IMR-90 (cell line): ENCODE results near the gene ZNF423. TPM values are rescaled to one million over a fixed set of nuclear protein-coding genes. Genes with fewer than 3 reads are reported as not detected.

ENCODE experiments used
- ATAC-seq: fragments of 200-7000 bp; cut with Tn5 transposase; 2 replicates; pipeline ENCODE4 v1.9.1; 2020; ENCODE audit warnings: low read depth, mild to moderate bottlenecking, moderate library complexity
- BruUV-seq: library from RNA; stranded (reverse); fragments of 400-500 nt; replicated peaks from 2 replicates; lab custom pipeline; 2021; lab: Mats Ljungman, UMichigan
- CTCF ChIA-PET: fragments of 300-600 bp; formaldehyde crosslinking; extraction: SDS; loops from one replicate; lab custom pipeline; 2021; ENCODE audit warnings: antibody characterized with exemption; lab: Yijun Ruan, JAX
- POLR2A ChIA-PET: fragments of 300-600 bp; sonication (Branson Sonifier 250); formaldehyde crosslinking; loops from one replicate; lab custom pipeline; 2022; ENCODE audit warnings: antibody characterized with exemption; ENCODE audit not compliant: unreplicated experiment; lab: Charles Lee
- DNase-seq: peaks from one replicate; pipeline ENCODE4 v3.0.0; 2013
- H2AFZ ChIP-seq: replicated peaks from 2 replicates; pipeline ENCODE3; 2013; ENCODE audit warnings: low read length, mild to moderate bottlenecking; ENCODE audit not compliant: poor library complexity
- H2AK5ac ChIP-seq: 2 replicates; pipeline ENCODE4 v1.6.1; 2013; ENCODE audit warnings: low read depth, low read length, inconsistent platforms
- H2AK9ac ChIP-seq: replicated peaks from 2 replicates; pipeline ENCODE3; 2013; ENCODE audit warnings: mild to moderate bottlenecking, low read depth, low read length, moderate library complexity; ENCODE audit not compliant: poor library complexity
- H2BK120ac ChIP-seq: 2 replicates; pipeline ENCODE4 v1.6.1; 2013; ENCODE audit warnings: low read depth, low read length, inconsistent platforms
- H2BK15ac ChIP-seq: 3 replicates; pipeline ENCODE4 v1.6.1; 2013; ENCODE audit warnings: low read depth, low read length, inconsistent platforms
- H2BK20ac ChIP-seq: 2 replicates; pipeline ENCODE4 v1.6.1; 2013; ENCODE audit warnings: low read depth, mild to moderate bottlenecking, inconsistent platforms, low read length, moderate library complexity
- H2BK5ac ChIP-seq: 2 replicates; pipeline ENCODE4 v1.6.1; 2013; ENCODE audit warnings: mild to moderate bottlenecking, low read depth, low read length, inconsistent platforms; ENCODE audit not compliant: poor library complexity, severe bottlenecking
- H3K14ac ChIP-seq: replicated peaks from 2 replicates; pipeline ENCODE4 v1.6.1; 2013; ENCODE audit warnings: low read depth, low read length, inconsistent platforms
- H3K18ac ChIP-seq: 2 replicates; pipeline ENCODE4 v1.6.1; 2013; ENCODE audit warnings: low read depth, low read length, control low read depth
- H3K23ac ChIP-seq: 2 replicates; pipeline ENCODE4 v1.6.1; 2013; ENCODE audit warnings: low read depth, low read length, inconsistent platforms
- H3K27ac ChIP-seq: 2 replicates; pipeline ENCODE4 v1.5.1; 2013; ENCODE audit warnings: mild to moderate bottlenecking, control low read depth, low read length; ENCODE audit not compliant: insufficient read depth
- H3K27me3 ChIP-seq: 2 replicates; pipeline ENCODE4 v1.6.1; 2013; ENCODE audit warnings: low read length; ENCODE audit not compliant: control insufficient read depth, insufficient read depth
- H3K36me3 ChIP-seq: 2 replicates; pipeline ENCODE4 v1.6.1; 2013; ENCODE audit warnings: low read length, mixed read lengths; ENCODE audit not compliant: control insufficient read depth, insufficient read depth
- H3K4ac ChIP-seq: 2 replicates; pipeline ENCODE4 v1.6.1; 2013; ENCODE audit warnings: low read depth, low read length, inconsistent platforms
- H3K4me1 ChIP-seq: 2 replicates; pipeline ENCODE4 v1.6.1; 2013; ENCODE audit warnings: low read length, mixed read lengths; ENCODE audit not compliant: control insufficient read depth, insufficient read depth
- H3K4me2 ChIP-seq: 2 replicates; pipeline ENCODE4 v1.6.1; 2013; ENCODE audit warnings: low read depth, mild to moderate bottlenecking, control low read depth, low read length, moderate library complexity
- H3K4me3 ChIP-seq: 2 replicates; pipeline ENCODE4 v1.5.1; 2013; ENCODE audit warnings: low read depth, mild to moderate bottlenecking, control low read depth, low read length, moderate library complexity; ENCODE audit not compliant: insufficient read depth
- H3K56ac ChIP-seq: 2 replicates; pipeline ENCODE4 v1.6.1; 2013; ENCODE audit warnings: low read length, inconsistent platforms; ENCODE audit not compliant: insufficient read depth; ENCODE audit errors: extremely low read depth
- H3K79me1 ChIP-seq, 2 experiments: 2 replicates each; pipeline ENCODE4 v1.6.1; 2013; ENCODE audit warnings: low read length in 2 of 2, inconsistent platforms in 1 of 2, low read depth in 1 of 2
- H3K9ac ChIP-seq: 2 replicates; pipeline ENCODE4 v1.6.1; 2013; ENCODE audit warnings: low read depth, low read length, control low read depth
- H3K9me1 ChIP-seq: 2 replicates; pipeline ENCODE4 v1.6.1; 2013; ENCODE audit warnings: low read length, inconsistent platforms; ENCODE audit not compliant: insufficient read depth
- H3K9me3 ChIP-seq: 2 replicates; pipeline ENCODE4 v1.6.1; 2013; ENCODE audit warnings: low read length; ENCODE audit not compliant: control insufficient read depth, insufficient read depth
- H4K20me1 ChIP-seq: 2 replicates; pipeline ENCODE4 v1.6.1; 2013; ENCODE audit warnings: low read length, inconsistent platforms; ENCODE audit not compliant: insufficient read depth
- H4K5ac ChIP-seq: 2 replicates; pipeline ENCODE4 v1.6.1; 2013; ENCODE audit warnings: mild to moderate bottlenecking, low read depth, low read length, control low read depth
- H4K8ac ChIP-seq, 2 experiments: 2 replicates each; pipeline ENCODE4 v1.6.1; 2013; ENCODE audit warnings: low read depth in 2 of 2, low read length in 2 of 2, control low read depth in 1 of 2, inconsistent platforms in 1 of 2
- H4K91ac ChIP-seq: 2 replicates; pipeline ENCODE4 v1.6.1; 2013; ENCODE audit warnings: low read depth, low read length, inconsistent platforms; ENCODE audit not compliant: insufficient read depth
- BHLHE40 ChIP-seq: fragments of 150-350 bp; IDR thresholded peaks from 2 replicates; pipeline ENCODE4 v1.6.1; 2016; ENCODE audit warnings: mild to moderate bottlenecking, low read depth, low read length
- CEBPB ChIP-seq: IDR thresholded peaks from 2 replicates; pipeline ENCODE4 v1.6.1; 2012; ENCODE audit warnings: low read depth, low read length, improper control_type of control experiment
- CHD1 ChIP-seq: IDR thresholded peaks from 2 replicates; pipeline ENCODE4 v1.6.1; 2012; ENCODE audit warnings: low read depth, low read length, improper control_type of control experiment
- FOS ChIP-seq: fragments of 150-350 bp; IDR thresholded peaks from 2 replicates; pipeline ENCODE4 v1.6.1; 2016; ENCODE audit warnings: low read depth, low read length
- MAFK ChIP-seq: IDR thresholded peaks from 2 replicates; pipeline ENCODE4 v1.6.1; 2012; ENCODE audit warnings: low read depth, low read length, improper control_type of control experiment
- MAZ ChIP-seq: IDR thresholded peaks from 2 replicates; pipeline ENCODE4 v1.6.1; 2012; ENCODE audit warnings: low read depth, mild to moderate bottlenecking, low read length, improper control_type of control experiment, moderate library complexity, borderline replicate concordance
- NFE2L2 ChIP-seq: fragments of 150-350 bp; IDR thresholded peaks from 2 replicates; pipeline ENCODE4 v1.6.1; 2016; ENCODE audit warnings: low read depth, mild to moderate bottlenecking, low read length
- POLR2A ChIP-seq: IDR thresholded peaks from 2 replicates; pipeline ENCODE4 v1.6.1; 2012; ENCODE audit warnings: mild to moderate bottlenecking, low read depth, low read length
- RAD21 ChIP-seq: IDR thresholded peaks from 2 replicates; pipeline ENCODE4 v1.6.1; 2012; ENCODE audit warnings: low read length, improper control_type of control experiment
- RCOR1 ChIP-seq: IDR thresholded peaks from 2 replicates; pipeline ENCODE4 v1.6.1; 2012; ENCODE audit warnings: mild to moderate bottlenecking, low read length, improper control_type of control experiment; ENCODE audit not compliant: insufficient replicate concordance
- RFX5 ChIP-seq: IDR thresholded peaks from 2 replicates; pipeline ENCODE4 v1.8.0; 2012; ENCODE audit warnings: low read depth, mild to moderate bottlenecking, low read length, moderate library complexity
- SMC3 ChIP-seq: fragments of 150-350 bp; IDR thresholded peaks from 2 replicates; pipeline ENCODE4 v1.6.1; 2016; ENCODE audit warnings: low read depth, mild to moderate bottlenecking, antibody characterized with exemption, low read length, moderate library complexity
- WGBS, 2 experiments: methylation state at CpG; one replicate each; pipeline versions ENCODE4 v1.1.5 to v1.1.7; 2013; ENCODE audit warnings: missing lambda C conversion rate in 2 of 2; ENCODE audit not compliant: insufficient read length in 1 of 2; ENCODE audit errors: extremely low coverage in 2 of 2; 5-methylcytosine and 5-hydroxymethylcytosine counted together
- dilution Hi-C: fragments of 300-500 bp; cut with HindIII; formaldehyde crosslinking; loops from one replicate; pipeline ENCODE4 v1.14.3; 2018; ENCODE audit warnings: low sequenced_read_pairs; ENCODE audit not compliant: unreplicated experiment
- in situ Hi-C: fragments of 300-500 bp; cut with MboI; formaldehyde crosslinking; loops from 3 replicates; pipeline ENCODE4 v1.14.3; 2019; ENCODE audit warnings: low sequenced_read_pairs, inconsistent platforms, mixed read lengths
- intact Hi-C: fragments of 100-400 bp; cut with micrococcal nuclease; formaldehyde crosslinking; loops from 2 replicates; pipeline ENCODE4 v1.10.0; 2022
- polyA plus RNA-seq, 3 experiments: library from polyadenylated mRNA; depleted of rRNA; stranded (reverse); fragments of >200 nt; gene quantifications; 2 replicates each; pipeline ENCODE4 v1.2.3, GENCODE V29; 2012; ENCODE audit warnings: low replicate concordance in 1 of 3
- total RNA-seq: library from RNA; depleted of rRNA; stranded (reverse); fragments of >200 nt; gene quantifications from 2 replicates; pipeline ENCODE4 v1.2.3, GENCODE V29; 2012
- TF ChIP-seq, protein P1 (sequence below): fragments of 150-350 bp; IDR thresholded peaks from 2 replicates; pipeline ENCODE4 v1.6.1; 2016; ENCODE audit warnings: low read depth, mild to moderate bottlenecking, low read length, moderate library complexity, borderline replicate concordance
- TF ChIP-seq, protein P2 (sequence below): conservative IDR thresholded peaks from 2 replicates; pipeline ENCODE4 v1.5.1; 2012; ENCODE audit warnings: mild to moderate bottlenecking, low read depth, low read length, improper control_type of control experiment
- TF ChIP-seq, protein P3 (sequence below): fragments of 150-350 bp; IDR thresholded peaks from 2 replicates; pipeline ENCODE4 v1.6.1; 2017; ENCODE audit warnings: mild to moderate bottlenecking, antibody characterized with exemption, low read length, low read depth

The ZNF423 gene
- total and polyA plus RNA-seq, 2 of the 4 experiments (the other 2 are of a cell fraction): under 0.01 to 0.10 TPM

DNA sequence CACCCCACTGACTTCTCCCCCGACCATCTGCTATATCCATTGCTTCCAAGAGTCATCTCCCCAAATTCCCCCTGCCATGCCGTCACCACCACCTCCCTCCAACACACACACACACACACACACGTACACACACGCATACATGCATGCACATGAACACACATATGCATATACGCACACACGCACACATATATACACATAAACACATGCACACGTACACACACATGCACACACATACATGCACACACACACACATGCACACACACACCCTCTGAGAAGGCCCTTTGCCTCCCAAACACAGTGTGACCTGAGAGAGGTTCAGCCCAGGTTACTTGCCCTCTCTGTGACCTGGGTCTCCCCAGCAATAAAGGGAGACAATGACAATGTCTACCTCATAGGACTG lies 95.1 kb downstream of the ZNF423 start:
- Histone ChIP-seq H2BK15ac (no peak overlapping the region), H3K9ac (no peak overlapping the region), H3K9me3 (no peaks in the 10 kb centered on the region), H2AK5ac (no peak overlapping the region), H3K4me3 (no peak overlapping the region), H3K9me1 (no peaks in the 10 kb centered on the region), H3K4me2 (no peak overlapping the region), H3K4me1 (no peaks in the 10 kb centered on the region), H3K27ac (no peak overlapping the region), H4K8ac (no peak overlapping the region), H3K27me3 (no peaks in the 10 kb centered on the region; the same call in 1 of the 2 replicates), H2BK5ac (no peak overlapping the region), H3K36me3 (no peaks in the 10 kb centered on the region), H2AFZ (no peak overlapping the region), H3K18ac (no peak overlapping the region), H4K91ac (no peak overlapping the region), H3K79me1 (no peaks in the 10 kb centered on the region), H3K14ac (no peak overlapping the region), H3K56ac (no peak overlapping the region), H2AK9ac (no peak overlapping the region), H4K5ac (no peak overlapping the region), H3K4ac (no peak overlapping the region), H2BK120ac (no peak overlapping the region), H2BK20ac (no peak overlapping the region), H3K23ac (no peak overlapping the region), H4K20me1 (no peaks in the 10 kb centered on the region)
- in situ Hi-C loops (no loop called here), dilution Hi-C loops (no loop called here), intact Hi-C loops (no loop called here)
- no TSS peak for BruUV-seq
- CTCF ChIA-PET: no interaction called here
- ATAC-seq (no peak), DNase-seq (no peak)
- POLR2A ChIA-PET: no interaction called here
- WGBS, 2 experiments: 70% methylated on average over 7 of the region's 7 CpGs; no CpG with 5 or more reads in 1 of the 2 experiments
- TF ChIP-seq SMC3 (no peak), MAFK (no peak), NFE2L2 (no peak), RAD21 (no peak), CEBPB (no peak), RFX5 (no peak), MAZ (no peak), CHD1 (no peak), POLR2A (no peak), FOS (no peak), RCOR1 (no peak), BHLHE40 (no peak)
- TF ChIP-seq, protein P1, sequence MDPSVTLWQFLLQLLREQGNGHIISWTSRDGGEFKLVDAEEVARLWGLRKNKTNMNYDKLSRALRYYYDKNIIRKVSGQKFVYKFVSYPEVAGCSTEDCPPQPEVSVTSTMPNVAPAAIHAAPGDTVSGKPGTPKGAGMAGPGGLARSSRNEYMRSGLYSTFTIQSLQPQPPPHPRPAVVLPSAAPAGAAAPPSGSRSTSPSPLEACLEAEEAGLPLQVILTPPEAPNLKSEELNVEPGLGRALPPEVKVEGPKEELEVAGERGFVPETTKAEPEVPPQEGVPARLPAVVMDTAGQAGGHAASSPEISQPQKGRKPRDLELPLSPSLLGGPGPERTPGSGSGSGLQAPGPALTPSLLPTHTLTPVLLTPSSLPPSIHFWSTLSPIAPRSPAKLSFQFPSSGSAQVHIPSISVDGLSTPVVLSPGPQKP: no peak
- TF ChIP-seq, protein P2, sequence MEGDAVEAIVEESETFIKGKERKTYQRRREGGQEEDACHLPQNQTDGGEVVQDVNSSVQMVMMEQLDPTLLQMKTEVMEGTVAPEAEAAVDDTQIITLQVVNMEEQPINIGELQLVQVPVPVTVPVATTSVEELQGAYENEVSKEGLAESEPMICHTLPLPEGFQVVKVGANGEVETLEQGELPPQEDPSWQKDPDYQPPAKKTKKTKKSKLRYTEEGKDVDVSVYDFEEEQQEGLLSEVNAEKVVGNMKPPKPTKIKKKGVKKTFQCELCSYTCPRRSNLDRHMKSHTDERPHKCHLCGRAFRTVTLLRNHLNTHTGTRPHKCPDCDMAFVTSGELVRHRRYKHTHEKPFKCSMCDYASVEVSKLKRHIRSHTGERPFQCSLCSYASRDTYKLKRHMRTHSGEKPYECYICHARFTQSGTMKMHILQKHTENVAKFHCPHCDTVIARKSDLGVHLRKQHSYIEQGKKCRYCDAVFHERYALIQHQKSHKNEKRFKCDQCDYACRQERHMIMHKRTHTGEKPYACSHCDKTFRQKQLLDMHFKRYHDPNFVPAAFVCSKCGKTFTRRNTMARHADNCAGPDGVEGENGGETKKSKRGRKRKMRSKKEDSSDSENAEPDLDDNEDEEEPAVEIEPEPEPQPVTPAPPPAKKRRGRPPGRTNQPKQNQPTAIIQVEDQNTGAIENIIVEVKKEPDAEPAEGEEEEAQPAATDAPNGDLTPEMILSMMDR: no peak
- TF ChIP-seq, protein P3, sequence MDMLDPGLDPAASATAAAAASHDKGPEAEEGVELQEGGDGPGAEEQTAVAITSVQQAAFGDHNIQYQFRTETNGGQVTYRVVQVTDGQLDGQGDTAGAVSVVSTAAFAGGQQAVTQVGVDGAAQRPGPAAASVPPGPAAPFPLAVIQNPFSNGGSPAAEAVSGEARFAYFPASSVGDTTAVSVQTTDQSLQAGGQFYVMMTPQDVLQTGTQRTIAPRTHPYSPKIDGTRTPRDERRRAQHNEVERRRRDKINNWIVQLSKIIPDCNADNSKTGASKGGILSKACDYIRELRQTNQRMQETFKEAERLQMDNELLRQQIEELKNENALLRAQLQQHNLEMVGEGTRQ: no peak
